ENCODE data around the gene DIAPH3.
"Not testable (repeated sequence)": the region's sequence is repeated elsewhere in the genome, so short reads cannot be mapped to it uniquely, and the experiment has no call there.

The DIAPH3 gene

GRCh38 chr13:60099631-60100420 lies 63.9 kb downstream of the DIAPH3 start:
- no peaks in the 10 kb centered on the region for H3K36me3 ChIP-seq (ENCODE audit: control insufficient read depth, insufficient read depth, low read length)
- H3K4me1 ChIP-seq (ENCODE audit: control insufficient read depth, insufficient read depth, low read length), result 0 out of 2 replicates have a peak, but pooled peaks cover 1% of the 10 kb centered on the region
- H3K27me3 ChIP-seq (ENCODE audit: control insufficient read depth, insufficient read depth, low read length), result no peaks in the 10 kb centered on the region
- no peak for DNase-seq (ENCODE audit: low read depth, low spot score)
- no CpG with 5 or more reads among the region's 4 CpGs for WGBS (ENCODE audit: insufficient coverage, insufficient read length)
- no peak overlapping the region for H3K27ac ChIP-seq (ENCODE audit: low read length)
- no peak overlapping the region for H3K4me3 ChIP-seq (ENCODE audit: low read length)
- no peaks in the 10 kb centered on the region for H3K9me3 ChIP-seq (ENCODE audit: control insufficient read depth, insufficient read depth, low read length)

- DNase-seq (ENCODE audit: low read depth, low spot score), result no peak
- H3K36me3 ChIP-seq (ENCODE audit: control insufficient read depth, insufficient read depth, low read length), result no peaks in the 10 kb centered on the region
- no peaks in the 10 kb centered on the region for H3K27me3 ChIP-seq (ENCODE audit: control insufficient read depth, insufficient read depth, low read length)
- no peak overlapping the region for H3K4me3 ChIP-seq (ENCODE audit: low read length)
- WGBS (ENCODE audit: insufficient coverage, insufficient read length), result no CpG with 5 or more reads among the region's 2 CpGs
- no peak overlapping the region for H3K27ac ChIP-seq (ENCODE audit: low read length)
- no peaks in the 10 kb centered on the region for H3K9me3 ChIP-seq (ENCODE audit: control insufficient read depth, insufficient read depth, low read length)
- no peaks in the 10 kb centered on the region for H3K4me1 ChIP-seq (ENCODE audit: control insufficient read depth, insufficient read depth, low read length)
These were observed 68.4 kb downstream of the DIAPH3 start for GRCh38 chr13:60095300-60095699.

DNA sequence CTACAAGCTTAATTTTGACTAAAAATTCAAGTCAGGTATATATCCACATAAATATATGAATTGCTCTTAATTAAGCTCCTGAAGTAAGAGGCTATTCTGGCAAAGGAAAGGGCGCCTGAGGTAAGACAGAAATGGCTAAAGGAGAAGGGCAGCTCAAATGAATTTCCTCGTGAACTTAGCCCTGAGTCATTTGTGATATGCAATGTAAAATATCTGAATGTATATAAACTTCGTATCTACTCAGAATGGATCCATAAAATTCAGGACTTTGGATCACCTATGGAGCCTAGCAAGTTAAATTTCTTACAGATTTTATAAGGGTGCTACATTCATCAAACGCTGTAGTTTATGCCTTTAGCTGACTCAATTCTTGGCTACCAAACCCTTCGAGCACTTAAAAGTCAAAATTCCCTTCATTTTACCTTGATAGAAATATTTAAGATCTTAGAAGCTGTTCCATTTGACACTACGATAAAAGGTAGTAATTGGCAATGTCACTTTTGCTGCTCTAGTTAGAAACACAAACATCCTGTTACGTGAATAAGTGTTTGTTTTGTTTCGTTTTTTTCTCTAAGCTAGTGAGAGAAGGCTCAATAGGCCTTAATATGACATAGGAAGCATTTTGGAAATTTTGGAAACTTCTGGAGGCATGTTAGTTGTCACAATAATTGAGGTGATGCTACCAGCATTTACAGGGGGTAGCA lies 69.2 kb downstream of the DIAPH3 start:
- H3K27ac ChIP-seq (ENCODE audit: low read length), result no peak overlapping the region
- no peaks in the 10 kb centered on the region for H3K4me1 ChIP-seq (ENCODE audit: control insufficient read depth, insufficient read depth, low read length)
- H3K36me3 ChIP-seq (ENCODE audit: control insufficient read depth, insufficient read depth, low read length), result no peaks in the 10 kb centered on the region
- no peaks in the 10 kb centered on the region for H3K9me3 ChIP-seq (ENCODE audit: control insufficient read depth, insufficient read depth, low read length)
- no peak overlapping the region for H3K4me3 ChIP-seq (ENCODE audit: low read length)
- DNase-seq (ENCODE audit: low read depth, low spot score), result no peak
- no CpG with 5 or more reads among the region's 8 CpGs for WGBS (ENCODE audit: insufficient coverage, insufficient read length)
- no peaks in the 10 kb centered on the region for H3K27me3 ChIP-seq (ENCODE audit: control insufficient read depth, insufficient read depth, low read length)

- no peaks in the 10 kb centered on the region for H3K4me1 ChIP-seq (ENCODE audit: control insufficient read depth, insufficient read depth, low read length)
- no peaks in the 10 kb centered on the region for H3K27me3 ChIP-seq (ENCODE audit: control insufficient read depth, insufficient read depth, low read length)
- H3K4me3 ChIP-seq (ENCODE audit: low read length), result no peak overlapping the region
- no peaks in the 10 kb centered on the region for H3K9me3 ChIP-seq (ENCODE audit: control insufficient read depth, insufficient read depth, low read length)
- WGBS (ENCODE audit: insufficient coverage, insufficient read length), result no CpG with 5 or more reads among the region's 3 CpGs
- H3K27ac ChIP-seq (ENCODE audit: low read length), result no peak overlapping the region
- H3K36me3 ChIP-seq (ENCODE audit: control insufficient read depth, insufficient read depth, low read length), result no peaks in the 10 kb centered on the region
- no peak for DNase-seq (ENCODE audit: low read depth, low spot score)
These were observed 70.2 kb downstream of the DIAPH3 start for GRCh38 chr13:60093425-60094019.

DNA sequence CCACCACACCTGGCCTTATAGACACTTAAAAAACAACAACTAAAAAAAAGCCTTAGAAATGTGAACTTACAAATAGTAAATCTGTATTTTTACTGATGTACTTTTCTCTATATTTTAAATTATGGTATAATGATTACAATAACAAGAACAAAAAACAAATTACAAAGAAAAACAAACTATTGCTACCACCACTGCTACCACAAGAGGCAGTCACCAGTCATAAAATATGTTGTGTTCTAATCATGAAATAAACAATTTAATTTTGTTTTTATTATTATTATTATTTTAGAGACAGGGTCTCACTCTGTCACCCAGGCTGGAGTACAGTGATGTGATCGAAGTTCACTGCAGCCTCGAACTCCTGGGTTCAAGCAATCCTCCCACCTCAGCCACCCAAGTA lies 72.2 kb downstream of the DIAPH3 start:
- no CpG with 5 or more reads among the region's 2 CpGs for WGBS (ENCODE audit: insufficient coverage, insufficient read length)
- Histone ChIP-seq H3K4me1 (ENCODE audit: control insufficient read depth, insufficient read depth, low read length) (no peaks in the 10 kb centered on the region), H3K9me3 (ENCODE audit: control insufficient read depth, insufficient read depth, low read length) (no peaks in the 10 kb centered on the region), H3K36me3 (ENCODE audit: control insufficient read depth, insufficient read depth, low read length) (no peaks in the 10 kb centered on the region), H3K27ac (ENCODE audit: low read length) (no peak overlapping the region), H3K27me3 (ENCODE audit: control insufficient read depth, insufficient read depth, low read length) (no peaks in the 10 kb centered on the region), H3K4me3 (ENCODE audit: low read length) (no peak overlapping the region)
- no peak for DNase-seq (ENCODE audit: low read depth, low spot score)

- no peaks in the 10 kb centered on the region for H3K36me3 ChIP-seq (ENCODE audit: control insufficient read depth, insufficient read depth, low read length)
- no peak for DNase-seq (ENCODE audit: low read depth, low spot score)
- H3K27me3 ChIP-seq (ENCODE audit: control insufficient read depth, insufficient read depth, low read length), result no peaks in the 10 kb centered on the region
- H3K27ac ChIP-seq (ENCODE audit: low read length), result no peak overlapping the region
- no peaks in the 10 kb centered on the region for H3K4me1 ChIP-seq (ENCODE audit: control insufficient read depth, insufficient read depth, low read length)
- H3K9me3 ChIP-seq (ENCODE audit: control insufficient read depth, insufficient read depth, low read length), result no peaks in the 10 kb centered on the region
- no peak overlapping the region for H3K4me3 ChIP-seq (ENCODE audit: low read length)
These were observed 73.2 kb downstream of the DIAPH3 start for GRCh38 chr13:60090574-60090973.

DNA sequence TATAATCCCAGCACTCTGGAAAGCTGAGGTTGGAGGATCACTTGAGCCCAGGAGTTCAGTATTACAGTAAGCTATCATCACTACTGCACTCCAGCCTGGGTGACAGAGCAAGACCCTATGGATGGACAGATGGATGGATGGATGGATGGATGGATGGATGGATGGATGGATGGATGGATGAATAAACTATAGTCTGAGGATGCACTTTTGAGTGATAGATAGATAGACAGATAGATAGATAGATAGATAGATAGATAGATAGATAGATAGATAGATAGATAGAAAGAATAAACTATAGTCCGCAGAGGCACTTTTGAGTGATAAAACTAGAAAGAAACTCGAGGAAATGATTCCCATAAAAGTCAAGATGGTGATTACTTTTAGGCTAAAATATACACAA lies 79.9 kb downstream of the DIAPH3 start:
- DNase-seq (ENCODE audit: low read depth, low spot score); H3K4me3 ChIP-seq (ENCODE audit: low read length); H3K4me1 ChIP-seq (ENCODE audit: control insufficient read depth, insufficient read depth, low read length); H3K27me3 ChIP-seq (ENCODE audit: control insufficient read depth, insufficient read depth, low read length); H3K36me3 ChIP-seq (ENCODE audit: control insufficient read depth, insufficient read depth, low read length); H3K27ac ChIP-seq (ENCODE audit: low read length); H3K9me3 ChIP-seq (ENCODE audit: control insufficient read depth, insufficient read depth, low read length): not testable (repeated sequence)
- WGBS (ENCODE audit: insufficient coverage, insufficient read length), result no CpG with 5 or more reads among the region's 2 CpGs

GRCh38 chr13:60080850-60081249 lies 82.9 kb downstream of the DIAPH3 start:
- Histone ChIP-seq H3K36me3 (ENCODE audit: control insufficient read depth, insufficient read depth, low read length) (no peaks in the 10 kb centered on the region), H3K4me1 (ENCODE audit: control insufficient read depth, insufficient read depth, low read length) (no peaks in the 10 kb centered on the region), H3K9me3 (ENCODE audit: control insufficient read depth, insufficient read depth, low read length) (no peaks in the 10 kb centered on the region), H3K27me3 (ENCODE audit: control insufficient read depth, insufficient read depth, low read length) (no peaks in the 10 kb centered on the region), H3K4me3 (ENCODE audit: low read length) (no peak overlapping the region), H3K27ac (ENCODE audit: low read length) (no peak overlapping the region)
- no CpG with 5 or more reads among the region's 1 CpG for WGBS (ENCODE audit: insufficient coverage, insufficient read length)
- DNase-seq (ENCODE audit: low read depth, low spot score), result no peak

- no CpG with 5 or more reads among the region's 1 CpG for whole genome bisulfite sequencing (ENCODE audit: insufficient coverage, insufficient read length)
- Histone ChIP-seq H3K27ac (ENCODE audit: low read length) (no peak overlapping the region), H3K27me3 (ENCODE audit: control insufficient read depth, insufficient read depth, low read length) (no peaks in the 10 kb centered on the region), H3K9me3 (ENCODE audit: control insufficient read depth, insufficient read depth, low read length) (no peaks in the 10 kb centered on the region), H3K36me3 (ENCODE audit: control insufficient read depth, insufficient read depth, low read length) (no peaks in the 10 kb centered on the region), H3K4me3 (ENCODE audit: low read length) (no peak overlapping the region), H3K4me1 (ENCODE audit: control insufficient read depth, insufficient read depth, low read length) (no peaks in the 10 kb centered on the region)
- no peak for DNase-seq (ENCODE audit: low read depth, low spot score)
These were observed 85.5 kb downstream of the DIAPH3 start for GRCh38 chr13:60078226-60078625.

GRCh38 chr13:60075850-60076249 lies 87.9 kb downstream of the DIAPH3 start:
- Histone ChIP-seq H3K9me3 (ENCODE audit: control insufficient read depth, insufficient read depth, low read length) (no peaks in the 10 kb centered on the region), H3K27me3 (ENCODE audit: control insufficient read depth, insufficient read depth, low read length) (no peaks in the 10 kb centered on the region), H3K4me1 (ENCODE audit: control insufficient read depth, insufficient read depth, low read length) (no peaks in the 10 kb centered on the region), H3K27ac (ENCODE audit: low read length) (no peak overlapping the region), H3K4me3 (ENCODE audit: low read length) (no peak overlapping the region), H3K36me3 (ENCODE audit: control insufficient read depth, insufficient read depth, low read length) (no peaks in the 10 kb centered on the region)
- WGBS (ENCODE audit: insufficient coverage, insufficient read length), result no CpG with 5 or more reads among the region's 2 CpGs
- no peak for DNase-seq (ENCODE audit: low read depth, low spot score)
